ENCODE results near the gene KLF6.

Gene KLF6

GRCh38 chr10:3775696-3776551, 9.1 kb downstream of the KLF6 start:
- FAIRE-seq, result no peak

GRCh38 chr10:3774814-3775695, 10.0 kb downstream of the KLF6 start:
- FAIRE-seq, result peak; percentile 87
- DNase-seq (ENCODE audit: low spot score), result peak; percentile 91

More at GRCh38 chr10:3775696-3776551, 9.1 kb downstream of the KLF6 start:
- DNase-seq (ENCODE audit: low spot score), result peak; percentile 66

GRCh38 chr10:3774018-3774813, 10.8 kb downstream of the KLF6 start:
- FAIRE-seq (no peak), DNase-seq (ENCODE audit: low spot score) (peak; percentile 31)

GRCh38 chr10:3773460-3774017, 11.5 kb downstream of the KLF6 start:
- DNase-seq (ENCODE audit: low spot score) (peak; percentile 13), FAIRE-seq (no peak)

- DNase-seq (ENCODE audit: low spot score) (no peak), FAIRE-seq (no peak)
These were observed 12.4 kb downstream of the KLF6 start for GRCh38 chr10:3772361-3773171.

GRCh38 chr10:3770611-3771110, 14.3 kb downstream of the KLF6 start:
- DNase-seq (ENCODE audit: low spot score), result no peak
- no peak for FAIRE-seq

- no peak for FAIRE-seq
These were observed 15.5 kb downstream of the KLF6 start for GRCh38 chr10:3769556-3769955.

GRCh38 chr10:3766046-3766756, 18.8 kb downstream of the KLF6 start:
- FAIRE-seq (no peak), DNase-seq (ENCODE audit: low spot score) (peak; percentile 35)

More at GRCh38 chr10:3769556-3769955, 15.5 kb downstream of the KLF6 start:
- no peak for DNase-seq (ENCODE audit: low spot score)

GRCh38 chr10:3765146-3765545, 19.9 kb downstream of the KLF6 start:
- DNase-seq (ENCODE audit: low spot score) (peak; percentile 71), FAIRE-seq (no peak)

- DNase-seq (ENCODE audit: low spot score), result no peak
- FAIRE-seq, result no peak
These were observed 20.3 kb downstream of the KLF6 start for GRCh38 chr10:3764626-3765112.

GRCh38 chr10:3763852-3764625, 21.0 kb downstream of the KLF6 start:
- peak; percentile 84 for DNase-seq (ENCODE audit: low spot score)
- peak; percentile 81 for FAIRE-seq

GRCh38 chr10:3763035-3763456, 22.0 kb downstream of the KLF6 start:
- DNase-seq (ENCODE audit: low spot score), result peak; percentile 90
- FAIRE-seq, result peak; percentile 82

- DNase-seq (ENCODE audit: low spot score) (no peak), FAIRE-seq (no peak)
These were observed 22.7 kb downstream of the KLF6 start for GRCh38 chr10:3762309-3762708.

- DNase-seq (ENCODE audit: low spot score) (peak; percentile 98), FAIRE-seq (peak; percentile 98)
These were observed 23.1 kb downstream of the KLF6 start for GRCh38 chr10:3761904-3762303.

- FAIRE-seq (no peak), DNase-seq (ENCODE audit: low spot score) (peak; percentile 66)
These were observed 23.9 kb downstream of the KLF6 start for GRCh38 chr10:3761021-3761686.

- no peak for DNase-seq (ENCODE audit: low spot score)
- FAIRE-seq, result no peak
These were observed 24.9 kb downstream of the KLF6 start for GRCh38 chr10:3760083-3760482.

- DNase-seq (ENCODE audit: low spot score) (no peak), FAIRE-seq (no peak)
These were observed 25.6 kb downstream of the KLF6 start for GRCh38 chr10:3759397-3759796.

GRCh38 chr10:3758491-3758970, 26.5 kb downstream of the KLF6 start:
- DNase-seq (ENCODE audit: low spot score) (no peak), FAIRE-seq (no peak)
